K562 (cell line): ENCODE measurements around the gene TRABD2B. TPM values are rescaled to one million over a fixed set of nuclear protein-coding genes. Genes with fewer than 3 reads are reported as not detected.

ENCODE experiments used
- DMBX1 ChIP-seq: fragments of 250-450 bp; sonication (Bioruptor Pico); IDR thresholded peaks from 2 replicates; pipeline ENCODE4 v1.8.0; 2022; ENCODE audit warnings: inconsistent platforms, mild to moderate bottlenecking, moderate library complexity, borderline replicate concordance
- ZNF785 ChIP-seq: fragments of 250-450 bp; sonication (Bioruptor Pico); IDR thresholded peaks from 2 replicates; pipeline ENCODE4 v1.4.0; 2020; ENCODE audit warnings: mild to moderate bottlenecking
- polyA plus RNA-seq, 8 experiments: library from polyadenylated mRNA; depleted of rRNA in 4 of 8; stranded (reverse) in 5 of 8; unstranded in 3 of 8; fragments of >200 nt; fragmentation: Nextera tagmentation in 2 of 8; fragmentation: Illumina TruSeq in 1 of 8; extraction: Ambion mirVana in 2 of 8; extraction: Trizol in 1 of 8; gene quantifications; 2 replicates each; pipeline versions ENCODE4 v1.2.1 to v1.2.3, GENCODE V29; 2011 to 2014; ENCODE audit warnings: inconsistent platforms in 1 of 8, missing spikeins in 1 of 8
- total RNA-seq, 7 experiments: library from RNA; depleted of rRNA in 6 of 7; stranded (reverse); fragments of >200 nt in 6 of 7; fragmentation: Illumina TruSeq in 2 of 7; extraction: Trizol in 2 of 7; gene quantifications; 2 replicates each; pipeline versions ENCODE4 v1.2.1 to v1.2.3, GENCODE V29; 2011 to 2021; ENCODE audit warnings: low replicate concordance in 1 of 7
- TF ChIP-seq, protein P1 (sequence below), 2 experiments: fragments of 450-650 bp; IDR thresholded peaks; 2 replicates each; pipeline ENCODE4 v1.6.1; 2016; ENCODE audit warnings: mild to moderate bottlenecking in 2 of 2, borderline replicate concordance in 1 of 2, low read depth in 1 of 2, moderate library complexity in 1 of 2

The TRABD2B gene
- total and polyA plus RNA-seq, 9 of the 15 experiments (the other 6 are each of a cell fraction or from before 2014, with no cell fraction given) = not detected

DNA sequence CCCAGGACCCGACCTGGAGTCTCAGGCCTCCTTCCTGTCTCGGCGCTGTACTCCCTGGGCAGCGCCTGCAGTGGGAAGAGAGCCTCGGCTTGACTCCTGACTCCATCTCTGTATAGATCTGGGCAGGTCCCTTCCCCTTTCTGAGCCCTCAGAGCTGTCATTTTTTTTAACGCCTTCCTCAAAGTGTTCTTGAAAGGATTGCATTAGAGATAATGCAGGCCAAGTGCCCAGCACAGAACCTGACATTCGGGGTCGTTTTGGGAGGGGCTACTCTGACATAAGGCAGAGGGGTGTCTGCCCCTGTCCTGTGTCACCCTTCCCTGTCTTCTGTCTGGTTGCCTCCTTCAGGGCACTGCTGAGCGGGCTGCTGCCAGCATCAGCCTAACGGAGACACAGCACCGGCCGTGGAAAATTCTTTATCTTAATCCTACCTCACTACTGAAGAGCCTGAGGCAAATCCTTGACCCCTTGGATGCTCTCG, 271.6 kb downstream of the TRABD2B start (continued):
- TF ChIP-seq, protein P1, sequence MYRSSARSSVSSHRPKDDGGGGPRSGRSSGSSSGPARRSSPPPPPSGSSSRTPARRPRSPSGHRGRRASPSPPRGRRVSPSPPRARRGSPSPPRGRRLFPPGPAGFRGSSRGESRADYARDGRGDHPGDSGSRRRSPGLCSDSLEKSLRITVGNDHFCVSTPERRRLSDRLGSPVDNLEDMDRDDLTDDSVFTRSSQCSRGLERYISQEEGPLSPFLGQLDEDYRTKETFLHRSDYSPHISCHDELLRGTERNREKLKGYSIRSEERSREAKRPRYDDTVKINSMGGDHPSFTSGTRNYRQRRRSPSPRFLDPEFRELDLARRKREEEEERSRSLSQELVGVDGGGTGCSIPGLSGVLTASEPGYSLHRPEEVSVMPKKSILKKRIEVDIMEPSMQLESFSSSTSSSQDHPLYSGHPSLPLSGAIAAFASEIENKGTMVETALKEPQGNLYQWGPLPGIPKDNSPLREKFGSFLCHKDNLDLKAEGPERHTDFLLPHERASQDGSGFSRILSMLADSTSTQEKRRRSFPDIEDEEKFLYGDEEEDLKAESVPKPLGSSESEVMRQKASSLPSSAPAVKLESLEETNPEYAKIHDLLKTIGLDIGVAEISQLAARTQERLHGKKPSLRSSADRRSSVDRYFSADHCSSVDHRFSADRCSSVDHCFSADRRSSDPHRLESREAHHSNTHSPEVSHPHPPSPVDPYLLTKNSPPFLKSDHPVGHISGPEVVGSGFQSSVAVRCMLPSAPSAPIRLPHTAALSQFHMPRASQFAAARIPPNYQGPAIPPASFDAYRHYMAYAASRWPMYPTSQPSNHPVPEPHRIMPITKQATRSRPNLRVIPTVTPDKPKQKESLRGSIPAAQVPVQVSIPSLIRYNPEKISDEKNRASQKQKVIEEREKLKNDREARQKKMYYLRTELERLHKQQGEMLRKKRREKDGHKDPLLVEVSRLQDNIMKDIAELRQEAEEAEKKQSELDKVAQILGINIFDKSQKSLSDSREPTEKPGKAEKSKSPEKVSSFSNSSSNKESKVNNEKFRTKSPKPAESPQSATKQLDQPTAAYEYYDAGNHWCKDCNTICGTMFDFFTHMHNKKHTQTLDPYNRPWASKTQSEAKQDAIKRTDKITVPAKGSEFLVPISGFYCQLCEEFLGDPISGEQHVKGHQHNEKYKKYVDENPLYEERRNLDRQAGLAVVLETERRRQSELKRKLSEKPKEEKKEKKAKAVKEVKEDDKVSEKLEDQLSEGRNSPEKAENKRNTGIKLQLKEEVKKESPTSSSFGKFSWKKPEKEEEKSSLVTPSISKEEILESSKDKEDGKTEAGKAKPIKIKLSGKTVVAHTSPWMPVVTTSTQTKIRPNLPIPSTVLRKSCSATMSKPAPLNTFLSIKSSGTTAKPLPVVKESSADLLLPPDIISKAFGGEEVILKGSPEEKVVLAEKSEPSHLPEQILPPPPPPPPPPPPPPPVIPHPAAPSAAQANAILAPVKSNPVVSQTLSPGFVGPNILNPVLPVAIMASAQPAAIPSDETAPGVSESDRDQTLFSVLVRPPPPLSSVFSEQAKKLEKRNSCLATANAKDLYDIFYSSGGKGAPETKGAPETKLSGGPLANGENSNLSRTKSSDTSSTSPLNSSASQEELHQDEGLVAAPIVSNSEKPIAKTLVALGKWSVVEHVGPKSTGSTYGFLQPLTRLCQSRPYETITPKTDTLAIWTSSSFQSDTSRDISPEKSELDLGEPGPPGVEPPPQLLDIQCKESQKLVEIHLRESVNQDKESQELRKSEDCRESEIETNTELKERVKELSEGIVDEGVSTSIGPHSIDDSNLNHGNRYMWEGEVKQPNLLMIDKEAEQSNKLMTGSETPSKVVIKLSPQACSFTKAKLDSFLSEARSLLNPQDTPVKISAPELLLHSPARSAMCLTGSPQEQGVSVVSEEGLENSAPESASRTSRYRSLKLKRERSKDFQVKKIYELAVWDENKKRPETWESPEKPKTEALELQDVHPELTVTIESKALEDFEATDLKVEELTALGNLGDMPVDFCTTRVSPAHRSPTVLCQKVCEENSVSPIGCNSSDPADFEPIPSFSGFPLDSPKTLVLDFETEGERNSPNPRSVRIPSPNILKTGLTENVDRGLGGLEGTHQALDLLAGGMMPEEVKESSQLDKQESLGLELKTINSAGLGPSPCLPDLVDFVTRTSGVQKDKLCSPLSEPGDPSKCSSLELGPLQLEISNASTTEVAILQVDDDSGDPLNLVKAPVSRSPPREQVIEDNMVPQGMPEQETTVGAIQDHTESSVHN (IDR thresholded peaks at IDR 0.05; ENCODE audit: borderline replicate concordance in 1 of 2, low read depth in 1 of 2) = no peak
- TF ChIP-seq ZNF785 (CRISPR knock-in tag) = no peak
- no peak for TF ChIP-seq DMBX1 (CRISPR knock-in tag)
